A549 (cell line): ENCODE results near the gene PNKP. TPM values are rescaled to one million over a fixed set of nuclear protein-coding genes. Genes with fewer than 3 reads are reported as not detected.

Experiments used
- CBX8 ChIP-seq: fragments of 200-600 bp; sonication (generic); IDR thresholded peaks from 2 replicates; pipeline ENCODE4 v1.6.1; 2016
- CEBPB ChIP-seq, 2 experiments: fragments of >200 bp in 1 of 2; sonication (Bioruptor Twin) in 1 of 2; formaldehyde crosslinking in 1 of 2; IDR thresholded peaks; 2 replicates each; pipeline ENCODE4 v1.6.1; 2012 to 2016
- CHD4 ChIP-seq: fragments of 200-600 bp; sonication (generic); IDR thresholded peaks from 2 replicates; pipeline ENCODE4 v1.6.1; 2016; ENCODE audit warnings: antibody characterized with exemption, mild to moderate bottlenecking, borderline replicate concordance
- EHMT2 ChIP-seq: fragments of 200-600 bp; sonication (generic); IDR thresholded peaks from 2 replicates; pipeline ENCODE4 v1.6.1; 2016; ENCODE audit warnings: antibody characterized with exemption, low read depth, mild to moderate bottlenecking, moderate library complexity
- FOSB ChIP-seq: fragments of 250-450 bp; sonication (Bioruptor Pico); IDR thresholded peaks from 2 replicates; pipeline ENCODE4 v1.5.0; 2020; ENCODE audit warnings: mild to moderate bottlenecking, moderate library complexity
- FOXS1 ChIP-seq: fragments of 250-450 bp; sonication (Bioruptor Pico); IDR thresholded peaks from 2 replicates; pipeline ENCODE4 v1.5.0; 2020; ENCODE audit warnings: mild to moderate bottlenecking, moderate library complexity
- HEYL ChIP-seq: fragments of 250-450 bp; sonication (Bioruptor Pico); IDR thresholded peaks from 2 replicates; pipeline ENCODE4 v1.8.0; 2021; ENCODE audit warnings: mild to moderate bottlenecking, moderate library complexity
- HOXA7 ChIP-seq: fragments of 250-450 bp; sonication (Bioruptor Pico); IDR thresholded peaks from 2 replicates; pipeline ENCODE4 v1.5.0; 2020; ENCODE audit warnings: mild to moderate bottlenecking, moderate library complexity
- JUN ChIP-seq, 2 experiments: fragments of >200 bp; sonication (Bioruptor Twin); formaldehyde crosslinking; IDR thresholded peaks; 2 replicates in 1 of 2; 3 replicates in 1 of 2; pipeline ENCODE4 v1.6.1; 2016 to 2017
- KDM5A ChIP-seq: fragments of 200-600 bp; sonication (generic); IDR thresholded peaks from 2 replicates; pipeline ENCODE4 v1.6.1; 2016; ENCODE audit warnings: antibody characterized with exemption, mild to moderate bottlenecking
- MAZ ChIP-seq: fragments of 150-350 bp; IDR thresholded peaks from 2 replicates; pipeline ENCODE4 v1.6.1; 2014; ENCODE audit warnings: antibody characterized with exemption, low read depth, low read length, borderline replicate concordance
- NFE2L2 ChIP-seq: fragments of 150-350 bp; conservative IDR thresholded peaks from 2 replicates; pipeline ENCODE4 v1.6.1; 2014; ENCODE audit warnings: low read length
- NPAS2 ChIP-seq: fragments of 250-450 bp; sonication (Bioruptor Pico); IDR thresholded peaks from 2 replicates; pipeline ENCODE4 v1.8.0; 2022; ENCODE audit warnings: mild to moderate bottlenecking, moderate library complexity, borderline replicate concordance
- RAD21 ChIP-seq, 2 experiments: fragments of >200 bp in 1 of 2; sonication (Bioruptor Twin) in 1 of 2; formaldehyde crosslinking in 1 of 2; IDR thresholded peaks in 1 of 2; conservative IDR thresholded peaks in 1 of 2; 2 replicates in 1 of 2; 3 replicates in 1 of 2; pipeline ENCODE4 v1.6.1; 2012 to 2018; ENCODE audit warnings: inconsistent platforms in 1 of 2
- RARB ChIP-seq: fragments of 250-450 bp; sonication (Bioruptor Pico); IDR thresholded peaks from 2 replicates; pipeline ENCODE4 v1.8.0; 2021; ENCODE audit warnings: mild to moderate bottlenecking, moderate library complexity
- RCOR1 ChIP-seq: fragments of 150-350 bp; IDR thresholded peaks from 2 replicates; pipeline ENCODE4 v1.6.1; 2014; ENCODE audit warnings: antibody characterized with exemption, low read length, low read depth
- RFX5 ChIP-seq: fragments of 450-650 bp; IDR thresholded peaks from 2 replicates; pipeline ENCODE4 v1.7.1; 2014; ENCODE audit warnings: antibody characterized with exemption, mild to moderate bottlenecking, moderate library complexity
- SMC3 ChIP-seq: fragments of >200 bp; sonication (Bioruptor Twin); formaldehyde crosslinking; IDR thresholded peaks from 3 replicates; pipeline ENCODE4 v1.6.1; 2018; ENCODE audit warnings: inconsistent platforms
- SREBF2 ChIP-seq: fragments of 450-650 bp; IDR thresholded peaks from 2 replicates; pipeline ENCODE4 v1.6.1; 2014; ENCODE audit warnings: mild to moderate bottlenecking, moderate library complexity
- TP53 ChIP-seq: fragments of 250-450 bp; sonication (Bioruptor Pico); IDR thresholded peaks from 2 replicates; pipeline ENCODE4 v1.5.0; 2021; ENCODE audit warnings: mild to moderate bottlenecking, moderate library complexity
- ZC3H11A ChIP-seq: fragments of 450-650 bp; IDR thresholded peaks from 2 replicates; pipeline ENCODE4 v1.6.1; 2014; ENCODE audit warnings: antibody characterized with exemption, mild to moderate bottlenecking
- ZNF302 ChIP-seq: fragments of 250-450 bp; sonication (Bioruptor Pico); IDR thresholded peaks from 2 replicates; pipeline ENCODE4 v1.9.0; 2021; ENCODE audit warnings: inconsistent platforms, mild to moderate bottlenecking, moderate library complexity
- ZSCAN20 ChIP-seq: fragments of 250-450 bp; sonication (Bioruptor Pico); IDR thresholded peaks from 2 replicates; pipeline ENCODE4 v1.8.0; 2022; ENCODE audit warnings: mild to moderate bottlenecking, moderate library complexity
- polyA plus RNA-seq, 4 experiments: library from polyadenylated mRNA; depleted of rRNA in 3 of 4; stranded (reverse); fragments of >200 nt; fragmentation: RNase III in 1 of 4; extraction: RNeasy Plus Mini Kit Qiagen cat#74134 plus additional on column Dnase treatment in 1 of 4; gene quantifications; 2 replicates in 3 of 4; 3 replicates in 1 of 4; pipeline ENCODE4 v1.2.3, GENCODE V29; 2011 to 2017
- TF ChIP-seq, protein P1 (sequence below): IDR thresholded peaks from 2 replicates; pipeline ENCODE4 v1.6.1; 2012
- TF ChIP-seq, protein P2 (sequence below): fragments of >200 bp; sonication (Bioruptor Twin); formaldehyde crosslinking; IDR thresholded peaks from 3 replicates; pipeline ENCODE4 v1.6.1; 2016
- TF ChIP-seq, protein P3 (sequence below): fragments of 250-450 bp; sonication (Bioruptor Pico); IDR thresholded peaks from 2 replicates; pipeline ENCODE4 v1.5.0; 2020; ENCODE audit warnings: low read depth, mild to moderate bottlenecking, moderate library complexity
- TF ChIP-seq, protein P4 (sequence below): fragments of 450-650 bp; IDR thresholded peaks from 2 replicates; pipeline ENCODE4 v1.6.1; 2014; ENCODE audit warnings: antibody characterized with exemption

Gene PNKP
- polyA plus RNA-seq, 2 of the 4 experiments (the other 2 are of a cell fraction) = 23.3 to 71.2 TPM

DNA sequence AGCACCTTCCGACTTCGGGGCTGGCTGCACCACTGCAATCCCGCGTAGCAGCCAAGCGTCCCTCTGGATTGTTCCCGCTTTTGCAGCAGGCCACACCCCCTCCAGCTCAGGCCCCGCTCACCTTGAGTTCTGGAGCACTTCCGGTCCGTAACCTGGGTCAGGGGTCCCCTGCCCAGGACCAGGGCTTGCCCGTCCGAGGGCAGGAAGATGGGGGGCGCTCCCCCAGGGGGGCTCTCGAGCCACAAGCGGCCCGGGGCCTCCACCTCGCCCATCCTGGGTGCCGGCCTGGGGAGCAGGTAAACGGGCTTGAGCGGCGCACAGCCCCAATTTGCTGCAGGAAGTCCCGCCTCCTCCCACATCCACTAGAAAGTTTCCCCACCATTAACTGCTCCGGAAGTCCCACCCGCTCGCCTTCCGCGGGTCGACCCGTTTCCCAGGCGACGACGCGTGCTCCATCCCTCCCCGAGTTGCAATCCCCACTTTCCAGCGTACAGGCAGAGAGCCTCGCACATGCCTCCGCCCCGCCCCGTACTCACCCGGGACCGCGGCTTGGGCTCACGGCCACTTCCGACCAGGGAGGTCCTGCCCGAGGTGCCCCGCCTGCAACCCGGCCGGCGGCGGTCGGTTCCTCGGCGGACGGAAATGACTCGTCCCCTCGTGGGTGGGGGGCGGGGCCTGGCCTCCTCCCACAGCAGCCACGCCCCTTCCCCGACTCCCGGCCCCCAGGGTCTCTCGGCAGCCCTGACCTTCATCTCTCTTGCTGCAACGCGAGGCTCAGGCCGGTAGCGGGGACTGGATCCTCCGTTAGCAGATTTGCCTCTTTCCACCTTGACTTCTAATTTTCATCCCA, at the start of gene PNKP (continued):
- TF ChIP-seq, protein P1, sequence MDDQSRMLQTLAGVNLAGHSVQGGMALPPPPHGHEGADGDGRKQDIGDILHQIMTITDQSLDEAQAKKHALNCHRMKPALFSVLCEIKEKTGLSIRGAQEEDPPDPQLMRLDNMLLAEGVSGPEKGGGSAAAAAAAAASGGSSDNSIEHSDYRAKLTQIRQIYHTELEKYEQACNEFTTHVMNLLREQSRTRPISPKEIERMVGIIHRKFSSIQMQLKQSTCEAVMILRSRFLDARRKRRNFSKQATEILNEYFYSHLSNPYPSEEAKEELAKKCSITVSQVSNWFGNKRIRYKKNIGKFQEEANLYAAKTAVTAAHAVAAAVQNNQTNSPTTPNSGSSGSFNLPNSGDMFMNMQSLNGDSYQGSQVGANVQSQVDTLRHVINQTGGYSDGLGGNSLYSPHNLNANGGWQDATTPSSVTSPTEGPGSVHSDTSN = no peak
- TF ChIP-seq HOXA7 (CRISPR knock-in tag) = no peak
- TF ChIP-seq CEBPB (IDR thresholded peaks at IDR 0.05) = 0 out of 4 replicates have a peak, but pooled peaks of 1 of the 2 experiments have one; percentile 1
- TF ChIP-seq SREBF2 = no peak
- 0 out of 3 replicates have a peak, but pooled peaks have one; percentile 4 for TF ChIP-seq SMC3
- no peak for TF ChIP-seq RCOR1
- TF ChIP-seq KDM5A = peak; percentile 39; the same call in 1 of the 2 replicates
- TF ChIP-seq, protein P2, sequence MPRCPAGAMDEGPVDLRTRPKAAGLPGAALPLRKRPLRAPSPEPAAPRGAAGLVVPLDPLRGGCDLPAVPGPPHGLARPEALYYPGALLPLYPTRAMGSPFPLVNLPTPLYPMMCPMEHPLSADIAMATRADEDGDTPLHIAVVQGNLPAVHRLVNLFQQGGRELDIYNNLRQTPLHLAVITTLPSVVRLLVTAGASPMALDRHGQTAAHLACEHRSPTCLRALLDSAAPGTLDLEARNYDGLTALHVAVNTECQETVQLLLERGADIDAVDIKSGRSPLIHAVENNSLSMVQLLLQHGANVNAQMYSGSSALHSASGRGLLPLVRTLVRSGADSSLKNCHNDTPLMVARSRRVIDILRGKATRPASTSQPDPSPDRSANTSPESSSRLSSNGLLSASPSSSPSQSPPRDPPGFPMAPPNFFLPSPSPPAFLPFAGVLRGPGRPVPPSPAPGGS = peak; percentile 65; the same call in 1 of the 3 replicates
- no peak for TF ChIP-seq RARB (CRISPR knock-in tag)
- TF ChIP-seq JUN (IDR thresholded peaks at IDR 0.05) = peak; percentile 80 to 95; a peak in 4 of 5 replicates
- peak; percentile 60 for TF ChIP-seq RFX5
- no peak for TF ChIP-seq TP53 (CRISPR knock-in tag)
- no peak for TF ChIP-seq ZC3H11A
- TF ChIP-seq RAD21 (conservative IDR thresholded peaks at IDR 0.05 in 1 of 2, IDR thresholded peaks at IDR 0.05 in 1 of 2) = no peak
- peak; percentile 87; the same call in 1 of the 2 replicates for TF ChIP-seq MAZ
- TF ChIP-seq ZSCAN20 = no peak
- no peak for TF ChIP-seq NPAS2 (CRISPR knock-in tag)
- TF ChIP-seq, protein P3, sequence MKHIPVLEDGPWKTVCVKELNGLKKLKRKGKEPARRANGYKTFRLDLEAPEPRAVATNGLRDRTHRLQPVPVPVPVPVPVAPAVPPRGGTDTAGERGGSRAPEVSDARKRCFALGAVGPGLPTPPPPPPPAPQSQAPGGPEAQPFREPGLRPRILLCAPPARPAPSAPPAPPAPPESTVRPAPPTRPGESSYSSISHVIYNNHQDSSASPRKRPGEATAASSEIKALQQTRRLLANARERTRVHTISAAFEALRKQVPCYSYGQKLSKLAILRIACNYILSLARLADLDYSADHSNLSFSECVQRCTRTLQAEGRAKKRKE = no peak
- no peak for TF ChIP-seq EHMT2
- TF ChIP-seq ZNF302 (CRISPR knock-in tag) = no peak
- TF ChIP-seq FOXS1 (CRISPR knock-in tag) = no peak
- no peak for TF ChIP-seq HEYL (CRISPR knock-in tag)
- TF ChIP-seq FOSB = 0 out of 2 replicates have a peak, but pooled peaks have one; percentile 33
- TF ChIP-seq, protein P4, sequence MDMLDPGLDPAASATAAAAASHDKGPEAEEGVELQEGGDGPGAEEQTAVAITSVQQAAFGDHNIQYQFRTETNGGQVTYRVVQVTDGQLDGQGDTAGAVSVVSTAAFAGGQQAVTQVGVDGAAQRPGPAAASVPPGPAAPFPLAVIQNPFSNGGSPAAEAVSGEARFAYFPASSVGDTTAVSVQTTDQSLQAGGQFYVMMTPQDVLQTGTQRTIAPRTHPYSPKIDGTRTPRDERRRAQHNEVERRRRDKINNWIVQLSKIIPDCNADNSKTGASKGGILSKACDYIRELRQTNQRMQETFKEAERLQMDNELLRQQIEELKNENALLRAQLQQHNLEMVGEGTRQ = peak; percentile 39; the same call in 1 of the 2 replicates
- no peak for TF ChIP-seq NFE2L2
- TF ChIP-seq CBX8 = no peak
- no peak for TF ChIP-seq CHD4
